Ishikawa (cell line): ENCODE data around the gene NCOA1.

Experiments
- CEBPB ChIP-seq: IDR thresholded peaks from 2 replicates; pipeline ENCODE4 v1.6.1; 2012
- CREB1 ChIP-seq: IDR thresholded peaks from 2 replicates; pipeline ENCODE4 v1.6.1; 2012; ENCODE audit warnings: low read depth
- EGR1 ChIP-seq: IDR thresholded peaks from 2 replicates; pipeline ENCODE4 v1.6.1; 2012
- EP300 ChIP-seq: IDR thresholded peaks from 2 replicates; pipeline ENCODE4 v1.6.1; 2012; ENCODE audit warnings: borderline replicate concordance
- FOXM1 ChIP-seq: IDR thresholded peaks from 2 replicates; pipeline ENCODE4 v1.6.1; 2012; ENCODE audit warnings: low read depth, borderline replicate concordance
- MAX ChIP-seq: IDR thresholded peaks from 2 replicates; pipeline ENCODE4 v1.6.1; 2012
- NFIC ChIP-seq: IDR thresholded peaks from 2 replicates; pipeline ENCODE4 v1.6.1; 2012
- RAD21 ChIP-seq: IDR thresholded peaks from 2 replicates; pipeline ENCODE4 v1.6.1; 2012; ENCODE audit warnings: low read depth
- REST ChIP-seq: IDR thresholded peaks from 2 replicates; pipeline ENCODE4 v1.6.1; 2012; ENCODE audit warnings: low read depth, mild to moderate bottlenecking
- TAF1 ChIP-seq: IDR thresholded peaks from 2 replicates; pipeline ENCODE4 v1.6.1; 2012; ENCODE audit warnings: low read depth, mild to moderate bottlenecking
- TCF12 ChIP-seq: IDR thresholded peaks from 2 replicates; pipeline ENCODE4 v1.6.1; 2012; ENCODE audit warnings: low read depth
- TEAD4 ChIP-seq: IDR thresholded peaks from 2 replicates; pipeline ENCODE4 v1.6.1; 2012
- YY1 ChIP-seq: IDR thresholded peaks from 2 replicates; pipeline ENCODE4 v1.6.1; 2012; ENCODE audit warnings: low read depth
- ZBTB7A ChIP-seq: IDR thresholded peaks from 2 replicates; pipeline ENCODE4 v1.6.1; 2012; ENCODE audit warnings: low read depth
- TF ChIP-seq, protein P1 (sequence below): IDR thresholded peaks from 2 replicates; pipeline ENCODE4 v1.6.1; 2012

Gene NCOA1

GRCh38 chr2:24527536-24527935 lies 36.5 kb downstream of the NCOA1 start:
- no peak for TF ChIP-seq EGR1
- TF ChIP-seq TAF1 = no peak
- no peak for TF ChIP-seq RAD21
- TF ChIP-seq, protein P1, sequence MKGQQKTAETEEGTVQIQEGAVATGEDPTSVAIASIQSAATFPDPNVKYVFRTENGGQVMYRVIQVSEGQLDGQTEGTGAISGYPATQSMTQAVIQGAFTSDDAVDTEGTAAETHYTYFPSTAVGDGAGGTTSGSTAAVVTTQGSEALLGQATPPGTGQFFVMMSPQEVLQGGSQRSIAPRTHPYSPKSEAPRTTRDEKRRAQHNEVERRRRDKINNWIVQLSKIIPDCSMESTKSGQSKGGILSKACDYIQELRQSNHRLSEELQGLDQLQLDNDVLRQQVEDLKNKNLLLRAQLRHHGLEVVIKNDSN = no peak
- no peak for TF ChIP-seq CEBPB
- no peak for TF ChIP-seq FOXM1
- TF ChIP-seq YY1 = no peak
- TF ChIP-seq EP300 = no peak
- no peak for TF ChIP-seq TCF12
- TF ChIP-seq MAX = no peak

DNA sequence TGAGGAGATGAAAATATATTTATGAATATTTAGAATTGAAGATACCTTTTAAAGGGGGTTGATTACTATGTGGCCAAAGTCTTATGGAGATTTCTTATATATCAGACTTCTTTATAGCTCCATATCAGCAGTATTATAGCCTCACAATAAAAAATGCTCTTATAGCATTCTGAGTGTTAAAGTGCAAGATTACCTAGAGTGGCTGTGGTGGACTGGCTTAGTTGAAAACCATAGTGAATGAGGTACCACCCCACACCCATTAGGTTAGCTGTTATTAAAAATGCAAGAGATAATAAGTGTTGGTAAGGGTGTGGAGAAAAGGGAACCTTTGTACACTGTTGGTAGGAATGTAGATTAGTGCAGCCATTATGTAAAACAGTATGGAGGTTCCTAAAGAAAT lies 39.7 kb downstream of the NCOA1 start:
- no peak for TF ChIP-seq FOXM1
- no peak for TF ChIP-seq REST
- no peak for TF ChIP-seq NFIC
- TF ChIP-seq CEBPB = no peak
- no peak for TF ChIP-seq CREB1
- no peak for TF ChIP-seq TCF12
- TF ChIP-seq, protein P1 = no peak
- no peak for TF ChIP-seq MAX
- no peak for TF ChIP-seq YY1
- TF ChIP-seq TEAD4 = no peak
- no peak for TF ChIP-seq ZBTB7A
- no peak for TF ChIP-seq EGR1
- no peak for TF ChIP-seq TAF1
- no peak for TF ChIP-seq EP300

- TF ChIP-seq ZBTB7A (no peak), CEBPB (no peak), TAF1 (no peak), TCF12 (no peak), TEAD4 (no peak), YY1 (no peak), REST (no peak)
- TF ChIP-seq, protein P1 = no peak
These were observed 47.7 kb downstream of the NCOA1 start for GRCh38 chr2:24538720-24539119.

DNA sequence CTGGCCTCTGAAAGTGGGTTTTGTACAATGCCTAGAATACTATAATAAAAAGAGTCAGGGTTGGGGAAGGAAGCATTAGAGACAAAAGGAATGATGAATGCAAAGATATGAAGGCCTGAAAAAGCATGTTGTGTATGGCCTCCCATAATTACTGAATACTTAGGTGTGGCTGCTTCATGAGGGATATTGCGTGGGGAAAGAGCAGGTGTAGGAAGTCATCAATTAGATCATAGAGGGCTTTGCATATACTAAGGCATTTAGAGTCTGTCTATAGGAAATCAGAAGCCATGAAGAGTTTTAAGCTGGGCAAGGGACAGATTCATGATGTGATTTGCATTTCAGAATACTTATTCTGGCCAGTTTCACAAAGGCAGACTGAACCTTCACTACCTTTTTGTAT lies 48.2 kb downstream of the NCOA1 start:
- TF ChIP-seq FOXM1 (no peak), REST (no peak), CREB1 (no peak), ZBTB7A (no peak), TEAD4 (no peak), EP300 (no peak)
- TF ChIP-seq, protein P1 = no peak
